Motor neuron (in vitro differentiated cells): ENCODE data around the gene AGFG1. TPM values are rescaled to one million over a fixed set of nuclear protein-coding genes. Genes with fewer than 3 reads are reported as not detected.
"Not testable (repeated sequence)": the region's sequence is repeated elsewhere in the genome, so short reads cannot be mapped to it uniquely, and the experiment has no call there.

ENCODE experiments used
- ATAC-seq, 8 experiments: fragments of 200-7000 bp; cut with Tn5 transposase; replicated peaks in 6 of 8; 2 replicates each; pipeline ENCODE4 v1.8.0; 2021; ENCODE audit warnings: mild to moderate bottlenecking in 8 of 8, moderate library complexity in 8 of 8
- H3K27ac ChIP-seq, 2 donors: fragments of 250-450 bp; sonication (Bioruptor Pico); 2 replicates each; pipeline ENCODE4 v1.9.0; 2021; ENCODE audit warnings: antibody characterized with exemption in 2 of 2, mild to moderate bottlenecking in 2 of 2, moderate library complexity in 1 of 2
- H3K4me1 ChIP-seq, 2 donors: fragments of 250-450 bp; sonication (Bioruptor Pico); replicated peaks in 1 of 2; 2 replicates each; pipeline ENCODE4 v1.6.1; 2021; ENCODE audit warnings: antibody characterized with exemption in 2 of 2, mild to moderate bottlenecking in 2 of 2, moderate library complexity in 1 of 2
- H3K4me3 ChIP-seq, 5 donors: fragments of 250-450 bp; sonication (Bioruptor Pico); 2 replicates each; pipeline ENCODE4 v1.9.0; 2021; ENCODE audit warnings: antibody characterized with exemption in 5 of 5, mild to moderate bottlenecking in 5 of 5, moderate library complexity in 4 of 5
- WGBS, 10 experiments: fragments of 450-650 bp; shearing (Covaris generic); methylation state at CpG; one replicate each; pipeline ENCODE4 v1.0.0; 2022; 5-methylcytosine and 5-hydroxymethylcytosine counted together
- in situ Hi-C, 9 experiments: fragments of 400-800 bp; cut with MboI; loops; one replicate each; pipeline ENCODE4 v1.15.0; 2021; ENCODE audit warnings: low sequenced_read_pairs in 9 of 9, low pct_unique_long_range_greater_than_20kb in 2 of 9; ENCODE audit not compliant: unreplicated experiment in 9 of 9
- total RNA-seq, 8 experiments: library from RNA; unstranded; fragments of 300-600 nt; gene quantifications; 2 replicates each; pipeline versions ENCODE4 v1.2.3 to v1.2.4, GENCODE V29; 2022

AGFG1 gene
- total RNA-seq, 8 experiments from 2014 or later: 26.2 to 65.6 (median 47.0) TPM

DNA sequence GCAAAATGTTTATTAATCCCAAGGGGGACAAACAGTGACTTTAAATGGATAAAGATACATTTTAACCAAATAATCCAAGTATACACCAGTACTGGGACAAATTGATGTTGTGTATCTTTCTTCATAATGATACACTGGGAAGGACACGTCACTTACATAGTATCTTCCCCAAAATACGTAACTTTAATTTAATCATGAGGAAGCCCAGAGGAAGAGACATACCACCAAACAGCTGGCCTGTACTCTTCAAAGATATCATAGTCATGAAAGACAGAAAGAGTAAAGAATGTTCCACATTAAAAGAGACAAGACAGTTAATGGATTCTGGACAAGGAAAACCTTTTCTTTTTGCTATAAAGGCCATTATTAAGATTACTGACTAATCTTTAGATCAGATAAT lies 37.1 kb downstream of the AGFG1 start:
- WGBS, 10 experiments: 94 to 100% (median 100%) methylated on average over 1 to 2 of the region's 2 CpGs; no CpG with 5 or more reads in 1 of the 10 experiments
- in situ Hi-C loops: no loop called here
- H3K27ac ChIP-seq: no peak overlapping the region
- no peak for ATAC-seq
- peaks cover 0 to 4% of the 10 kb centered on the region in 2 donors for H3K4me1 ChIP-seq
- H3K4me3 ChIP-seq: no peak overlapping the region

DNA sequence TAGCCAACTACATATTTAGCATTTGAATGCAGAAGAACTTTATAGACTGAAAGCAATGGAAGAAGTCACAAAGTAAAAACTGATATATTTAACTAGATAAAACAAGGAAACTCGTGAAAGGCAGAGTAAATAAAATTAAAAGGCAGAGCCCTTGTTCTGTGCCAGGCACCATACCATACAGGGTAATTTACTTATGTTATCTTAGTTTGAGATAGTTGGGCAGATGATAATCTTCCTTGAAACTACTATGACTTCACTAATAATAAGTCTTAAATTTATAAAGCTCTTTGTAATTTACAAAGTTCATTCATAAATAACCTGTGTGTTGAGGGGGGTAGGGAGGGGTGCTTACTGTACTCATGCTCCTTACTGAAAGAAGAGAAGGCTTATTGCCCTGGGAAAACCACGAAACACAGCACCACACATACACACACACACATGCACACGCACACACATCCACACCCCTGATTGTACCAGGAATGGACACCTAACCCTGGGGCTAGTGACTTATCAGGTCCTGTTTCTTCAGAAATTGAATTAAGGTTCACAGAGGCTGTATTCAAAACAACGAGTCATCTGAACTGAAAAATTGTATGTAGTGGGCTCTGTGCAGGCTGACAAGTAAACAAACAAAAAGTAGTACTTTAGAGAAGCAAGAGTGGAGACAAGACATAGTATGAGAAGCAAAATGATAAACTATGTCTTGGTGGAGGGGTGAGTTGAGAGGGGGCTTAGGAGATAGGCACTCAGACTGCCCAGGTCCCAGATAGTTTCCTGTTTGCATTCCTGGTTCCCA lies 38.1 kb downstream of the AGFG1 start:
- Histone ChIP-seq H3K4me3 (no peak overlapping the region), H3K27ac (no peak overlapping the region), H3K4me1 (peaks cover 0 to 4% of the 10 kb centered on the region in 2 donors)
- WGBS, 10 experiments: 21 to 94% (median 52%) methylated on average over 1 to 3 of the region's 4 CpGs; no CpG with 5 or more reads in 1 of the 10 experiments
- in situ Hi-C loops: no loop called here
- ATAC-seq: peak in 3 of 8 experiments; percentile 38 to 70 (median 57)

DNA sequence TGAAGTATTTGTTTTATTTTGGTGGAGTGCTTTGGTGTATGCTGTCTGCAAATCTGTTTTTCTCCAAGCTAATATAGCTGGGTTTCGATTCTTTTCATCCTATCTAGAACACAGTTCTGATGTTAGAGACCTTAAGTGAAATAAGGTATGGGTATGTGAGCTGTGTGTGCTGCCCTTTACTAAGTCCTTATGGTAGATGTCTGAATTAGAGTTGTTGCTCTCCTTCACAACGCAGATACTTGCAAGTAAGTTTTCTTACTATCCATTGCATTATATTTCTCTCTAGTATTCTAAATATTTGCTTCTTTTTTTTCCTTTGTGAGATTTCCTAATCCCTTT lies 38.6 kb downstream of the AGFG1 start:
- H3K4me3 ChIP-seq: no peak overlapping the region
- H3K4me1 ChIP-seq: peaks cover 0 to 4% of the 10 kb centered on the region in 2 donors
- no peak overlapping the region for H3K27ac ChIP-seq
- in situ Hi-C loops: no loop called here
- peak in 1 of 8 experiments; percentile 11 for ATAC-seq
- 50 to 100% (median 100%) methylated on average over 1 to 2 of the region's 2 CpGs; no CpG with 5 or more reads in 2 of the 10 experiments for WGBS, 10 experiments

DNA sequence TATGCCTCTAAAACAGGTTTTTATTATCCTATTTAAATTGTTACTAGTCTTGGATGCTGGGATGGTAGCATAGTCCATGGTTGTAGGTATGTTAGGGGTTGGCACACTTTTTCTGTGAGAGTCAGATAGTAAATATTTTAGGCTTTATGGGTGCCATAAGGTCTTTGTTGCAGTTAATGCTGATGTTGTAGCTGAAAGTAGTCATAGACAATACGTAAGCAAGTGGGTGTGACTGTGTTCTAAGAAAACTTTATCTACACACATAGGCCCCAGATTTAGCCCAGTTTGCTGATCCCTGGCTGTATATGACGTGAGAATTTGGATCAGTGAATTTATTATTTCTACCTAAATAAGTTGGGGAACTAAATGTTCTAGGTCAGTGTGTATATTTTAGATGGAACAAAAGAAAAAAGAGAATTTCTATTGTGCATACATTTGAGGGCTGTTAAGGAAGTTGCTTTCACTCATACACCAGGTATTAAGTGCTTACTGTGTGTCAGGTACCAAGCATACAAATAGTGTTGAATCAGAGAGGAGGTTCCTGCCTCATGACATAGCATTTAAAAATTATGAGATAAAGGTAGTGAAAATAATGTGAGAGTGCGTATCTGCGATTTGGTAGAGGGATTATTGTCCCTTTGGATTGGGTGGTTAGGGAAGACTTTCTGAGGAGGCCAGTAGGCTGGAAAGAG lies 39.4 kb downstream of the AGFG1 start:
- Histone ChIP-seq H3K4me3 (no peak overlapping the region), H3K4me1 (peaks cover 0 to 4% of the 10 kb centered on the region in 2 donors), H3K27ac (no peak overlapping the region)
- 86 to 100% (median 100%) methylated on average over 1 to 4 of the region's 4 CpGs; no CpG with 5 or more reads in 1 of the 10 experiments for WGBS, 10 experiments
- in situ Hi-C loops: no loop called here
- ATAC-seq: no peak

DNA sequence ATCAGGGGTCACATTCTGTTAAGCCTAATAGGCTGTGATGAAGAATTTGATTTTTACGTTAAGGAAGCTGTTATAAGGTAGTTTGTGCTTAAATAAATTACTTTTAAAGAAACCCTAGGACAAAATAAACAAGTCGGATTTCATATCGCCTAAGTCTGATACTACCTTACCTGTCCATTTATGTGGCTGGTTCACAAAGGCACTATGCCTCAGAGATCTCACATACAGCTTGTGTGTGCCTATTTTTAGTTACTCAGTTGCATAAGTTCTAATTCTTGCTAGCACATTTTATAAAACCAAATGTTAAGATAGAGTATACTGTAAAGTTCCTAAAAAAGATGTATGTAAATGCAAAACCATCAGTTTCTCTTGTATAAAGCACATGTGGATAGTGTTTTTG lies 40.0 kb downstream of the AGFG1 start:
- 80 to 100% (median 94%) methylated on average over 1 to 3 of the region's 3 CpGs for WGBS, 10 experiments
- in situ Hi-C loops: no loop called here
- H3K4me1 ChIP-seq: peaks cover 0 to 4% of the 10 kb centered on the region in 2 donors
- H3K4me3 ChIP-seq: no peak overlapping the region
- ATAC-seq: no peak
- no peak overlapping the region for H3K27ac ChIP-seq

DNA sequence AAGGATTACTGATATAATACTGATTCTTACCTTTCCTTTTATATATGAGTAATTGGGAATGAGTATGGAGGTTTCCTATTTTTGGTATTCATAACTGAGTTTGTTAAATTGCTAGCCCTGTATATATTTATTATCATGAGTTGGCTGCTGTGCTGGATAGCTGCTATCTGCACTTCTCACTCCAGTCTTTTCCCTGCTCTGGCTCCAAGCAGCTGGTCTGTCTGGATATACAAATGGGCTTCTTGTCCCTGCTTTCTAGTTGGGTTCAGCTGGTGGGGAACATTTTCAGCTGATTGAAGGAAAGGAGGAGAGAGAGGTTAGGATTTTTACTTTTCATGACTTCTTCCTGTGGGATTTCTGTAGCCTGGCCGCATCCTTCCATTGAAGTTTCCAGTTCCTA lies 41.2 kb downstream of the AGFG1 start:
- no peaks in the 10 kb centered on the region for H3K4me1 ChIP-seq
- 60 to 100% (median 94%) methylated on average over 1 of the region's 1 CpG; no CpG with 5 or more reads in 4 of the 10 experiments for WGBS, 10 experiments
- ATAC-seq: no peak
- H3K4me3 ChIP-seq: no peak overlapping the region
- H3K27ac ChIP-seq: no peak overlapping the region
- in situ Hi-C loops: no loop called here

DNA sequence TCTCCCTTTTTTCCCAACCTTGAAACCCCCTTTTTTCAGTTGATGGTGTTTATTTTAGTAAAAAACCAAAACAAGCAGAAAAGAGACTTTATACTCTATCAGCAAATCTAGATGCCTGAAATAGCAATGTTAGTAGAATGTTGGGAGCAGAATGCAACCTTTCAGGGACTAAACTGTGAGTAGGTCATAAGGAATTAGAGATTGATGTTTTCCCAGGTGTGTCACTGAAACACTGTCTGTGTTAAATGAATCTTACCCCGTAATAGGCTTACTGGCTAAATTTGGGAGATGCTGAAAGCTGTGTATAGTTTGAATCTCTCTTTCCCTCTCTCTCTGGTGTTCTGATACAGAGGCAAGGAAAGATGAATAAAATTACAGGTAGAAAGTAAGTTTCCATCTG lies 43.8 kb downstream of the AGFG1 start:
- WGBS, 10 experiments: 67 to 100% (median 89%) methylated on average over 1 of the region's 1 CpG; no CpG with 5 or more reads in 3 of the 10 experiments
- no peak for ATAC-seq
- Histone ChIP-seq H3K27ac (no peak overlapping the region), H3K4me3 (no peak overlapping the region), H3K4me1 (no peaks in the 10 kb centered on the region)
- in situ Hi-C loops: no loop called here

DNA sequence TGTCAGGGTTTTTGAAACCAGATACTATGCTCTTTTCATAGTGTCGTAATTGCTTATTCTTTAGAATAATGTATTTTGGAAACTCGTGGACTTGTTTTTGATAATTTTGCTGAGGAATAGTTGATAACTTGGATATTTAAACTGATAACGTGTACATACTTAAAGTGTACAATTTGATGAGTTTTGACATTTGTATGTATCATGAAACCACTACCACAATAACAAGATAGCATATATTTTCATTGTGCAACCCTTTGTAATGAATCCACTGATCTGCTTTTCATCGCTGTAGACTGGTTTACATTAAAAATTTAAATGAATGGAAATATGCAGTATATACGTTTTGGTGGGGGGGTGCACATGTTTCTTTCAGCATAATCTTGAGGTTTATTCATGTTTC lies 45.8 kb downstream of the AGFG1 start:
- Histone ChIP-seq H3K27ac (no peak overlapping the region), H3K4me3 (no peak overlapping the region), H3K4me1 (no peaks in the 10 kb centered on the region)
- in situ Hi-C loops: no loop called here
- 23 to 100% (median 82%) methylated on average over 1 to 5 of the region's 5 CpGs for WGBS, 10 experiments
- ATAC-seq: peak in 1 of 8 experiments; percentile 57

DNA sequence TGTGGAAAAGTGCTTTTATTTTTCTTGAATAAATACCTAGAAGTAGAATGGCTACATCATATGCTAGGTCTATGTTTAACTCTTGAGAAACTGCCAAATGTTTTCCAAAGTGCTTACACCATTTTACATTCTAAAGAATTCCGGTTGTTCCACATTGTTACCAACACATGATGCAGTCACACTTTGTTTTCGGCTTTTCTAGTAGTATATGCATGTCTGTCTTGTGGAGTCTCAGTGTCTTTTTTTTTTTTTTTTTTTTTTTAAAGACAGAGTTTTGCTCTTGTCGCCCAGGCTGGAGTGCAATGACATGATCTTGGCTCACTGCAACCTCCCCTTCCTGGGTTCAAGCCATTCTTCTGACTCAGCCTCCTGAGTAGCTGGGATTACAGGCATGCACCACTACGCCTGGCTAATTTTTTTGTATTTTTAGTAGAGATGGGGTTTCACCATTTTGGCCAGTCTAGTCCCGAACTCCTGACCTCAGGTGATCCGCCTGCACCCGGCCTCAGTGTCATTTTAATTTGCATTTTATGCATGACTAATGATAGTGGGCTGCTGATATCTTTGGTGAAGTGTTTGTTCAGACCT lies 46.4 kb downstream of the AGFG1 start:
- H3K27ac ChIP-seq, H3K4me3 ChIP-seq, H3K4me1 ChIP-seq, in situ Hi-C loops: not testable (repeated sequence)
- WGBS, 10 experiments: 8 to 100% (median 60%) methylated on average over 1 to 7 of the region's 7 CpGs
- ATAC-seq: peak in 3 of 8 experiments; percentile 47 to 55 (median 50)

DNA sequence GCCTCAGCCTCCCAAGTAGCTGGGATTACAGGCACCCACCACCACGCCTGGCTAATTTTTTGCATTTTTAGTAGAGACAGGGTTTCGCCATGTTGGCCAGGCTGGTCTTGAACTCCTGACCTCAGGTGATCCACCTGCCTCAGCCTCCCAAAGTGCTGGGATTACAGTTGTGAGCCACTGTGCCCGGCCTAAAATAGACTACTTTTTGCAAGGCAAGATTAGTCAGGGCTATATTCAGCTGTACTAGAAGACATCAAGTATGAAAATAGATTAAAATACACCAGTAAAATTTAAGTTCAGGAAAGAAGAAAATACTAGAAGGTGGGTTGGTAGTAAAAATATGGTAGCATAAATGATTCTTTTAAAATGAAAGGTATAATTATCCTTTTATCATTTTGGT lies 49.2 kb downstream of the AGFG1 start:
- H3K4me1 ChIP-seq, H3K4me3 ChIP-seq, in situ Hi-C loops, H3K27ac ChIP-seq, ATAC-seq: not testable (repeated sequence)
- 93 to 100% (median 100%) methylated on average over 1 to 2 of the region's 3 CpGs; no CpG with 5 or more reads in 6 of the 10 experiments for WGBS, 10 experiments

DNA sequence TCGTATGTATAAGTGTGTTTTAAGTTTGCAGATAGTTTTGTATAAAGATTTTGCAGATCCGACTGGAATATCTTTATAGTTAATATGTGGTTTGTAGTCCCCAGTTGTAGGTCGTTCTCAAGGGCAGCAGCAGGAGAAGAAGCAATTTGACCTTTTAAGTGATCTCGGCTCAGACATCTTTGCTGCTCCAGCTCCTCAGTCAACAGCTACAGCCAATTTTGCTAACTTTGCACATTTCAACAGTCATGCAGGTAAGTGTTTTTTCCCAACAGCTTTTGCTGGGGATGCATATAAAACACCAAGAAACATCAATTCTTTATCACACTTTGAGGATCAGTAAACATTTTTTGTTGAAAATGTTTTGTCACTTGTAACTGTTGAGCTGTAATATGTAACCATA lies 52.7 kb downstream of the AGFG1 start:
- no peak for ATAC-seq
- Histone ChIP-seq H3K4me3 (no peak overlapping the region), H3K4me1 (no peaks in the 10 kb centered on the region), H3K27ac (no peak overlapping the region)
- WGBS, 10 experiments: 66 to 98% (median 90%) methylated on average over 3 to 4 of the region's 4 CpGs; no CpG with 5 or more reads in 2 of the 10 experiments
- in situ Hi-C loops: no loop called here

DNA sequence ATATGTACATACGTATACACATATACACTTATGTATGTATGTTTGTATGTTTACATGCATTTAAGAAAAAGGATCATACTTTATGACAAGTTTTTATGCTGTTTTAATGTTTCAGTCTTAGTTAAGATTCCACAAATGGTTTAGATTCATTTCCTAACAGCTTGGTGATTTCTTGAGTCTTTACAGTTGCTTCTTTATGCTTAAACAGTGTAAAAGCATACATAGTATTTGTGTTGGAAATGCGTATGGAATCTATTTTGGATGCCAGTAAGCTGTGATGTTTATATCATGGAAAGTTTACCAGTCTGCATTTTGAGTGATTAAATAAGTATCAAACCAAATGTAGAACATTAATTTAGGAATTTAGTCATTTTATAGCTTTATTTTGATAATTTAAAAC lies 55.4 kb downstream of the AGFG1 start:
- H3K27ac ChIP-seq: no peak overlapping the region
- in situ Hi-C loops: no loop called here
- no peaks in the 10 kb centered on the region for H3K4me1 ChIP-seq
- H3K4me3 ChIP-seq: no peak overlapping the region
- 56 to 100% (median 100%) methylated on average over 1 to 2 of the region's 2 CpGs; no CpG with 5 or more reads in 2 of the 10 experiments for WGBS, 10 experiments
- ATAC-seq: peak in 1 of 8 experiments; percentile 65

DNA sequence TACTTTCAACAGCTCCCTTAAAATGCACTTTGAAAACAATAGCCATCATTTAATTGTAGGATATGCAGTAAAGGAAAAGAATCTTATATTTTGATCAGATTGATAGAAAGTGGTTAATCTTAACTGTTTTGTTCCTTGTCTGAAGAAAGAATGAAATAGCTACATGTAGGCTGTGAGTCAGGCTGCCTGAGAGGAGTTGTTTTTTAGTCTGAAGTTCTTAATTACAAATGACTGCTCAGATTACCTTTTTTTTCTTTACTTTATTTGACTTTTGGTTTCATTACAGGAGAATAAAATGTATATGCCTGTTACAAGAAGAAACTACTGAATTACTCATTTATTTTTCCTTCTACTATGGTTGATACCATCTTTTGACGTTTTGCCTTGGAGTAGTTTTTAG lies 56.8 kb downstream of the AGFG1 start:
- in situ Hi-C loops: no loop called here
- no peak overlapping the region for H3K4me3 ChIP-seq
- no peaks in the 10 kb centered on the region for H3K4me1 ChIP-seq
- ATAC-seq: no peak
- no peak overlapping the region for H3K27ac ChIP-seq
- 43 to 100% (median 85%) methylated on average over 1 of the region's 1 CpG; no CpG with 5 or more reads in 2 of the 10 experiments for WGBS, 10 experiments
